GM18861 (cell line): ENCODE measurements around the gene JSRP1.

Experiments used
- ATAC-seq: cut with Tn5 transposase; IDR thresholded peaks from one replicate; pipeline ENCODE4 v1.9.1; 2021; ENCODE audit not compliant: unreplicated experiment

JSRP1 gene

DNA sequence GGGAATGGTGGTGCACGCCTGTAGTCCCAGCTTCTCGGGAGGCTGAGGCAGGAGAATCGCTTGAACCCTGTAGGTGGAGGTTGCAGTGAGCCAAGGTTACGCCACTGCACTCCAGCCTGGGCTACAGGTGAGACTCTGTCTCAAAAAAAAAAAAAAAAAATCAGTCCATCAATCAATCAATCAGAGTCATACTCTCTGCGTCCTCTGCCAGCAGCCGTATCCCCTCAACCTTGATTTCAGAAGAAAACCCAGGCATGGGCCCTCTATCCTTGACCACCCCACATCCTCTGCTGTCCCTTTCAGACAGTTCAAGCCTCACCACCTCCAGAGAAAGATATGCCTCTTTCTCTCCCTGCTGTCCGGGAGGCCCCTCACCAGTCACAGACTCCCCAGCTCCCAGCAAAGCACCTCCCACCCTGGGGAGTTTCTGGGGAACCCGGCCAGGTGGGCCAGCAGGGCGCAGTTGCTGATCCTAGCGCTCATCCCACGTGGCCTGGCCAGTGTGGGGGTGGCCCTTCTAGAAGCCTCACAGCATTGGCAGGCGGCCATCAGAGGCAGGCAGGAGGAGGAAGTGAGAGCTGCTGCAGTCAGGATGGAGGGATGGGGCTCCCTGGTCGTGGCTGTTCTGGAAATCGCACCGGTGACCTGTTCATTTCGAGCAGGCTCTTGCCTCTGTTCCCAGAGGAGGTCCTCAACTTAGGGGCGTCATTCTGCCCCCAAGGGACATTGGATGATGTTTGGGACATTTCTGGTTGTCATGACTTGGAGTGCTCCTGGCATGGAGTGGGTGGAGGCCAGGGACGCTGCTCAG, 10.2 kb upstream of the JSRP1 start:
- no peak for ATAC-seq

DNA sequence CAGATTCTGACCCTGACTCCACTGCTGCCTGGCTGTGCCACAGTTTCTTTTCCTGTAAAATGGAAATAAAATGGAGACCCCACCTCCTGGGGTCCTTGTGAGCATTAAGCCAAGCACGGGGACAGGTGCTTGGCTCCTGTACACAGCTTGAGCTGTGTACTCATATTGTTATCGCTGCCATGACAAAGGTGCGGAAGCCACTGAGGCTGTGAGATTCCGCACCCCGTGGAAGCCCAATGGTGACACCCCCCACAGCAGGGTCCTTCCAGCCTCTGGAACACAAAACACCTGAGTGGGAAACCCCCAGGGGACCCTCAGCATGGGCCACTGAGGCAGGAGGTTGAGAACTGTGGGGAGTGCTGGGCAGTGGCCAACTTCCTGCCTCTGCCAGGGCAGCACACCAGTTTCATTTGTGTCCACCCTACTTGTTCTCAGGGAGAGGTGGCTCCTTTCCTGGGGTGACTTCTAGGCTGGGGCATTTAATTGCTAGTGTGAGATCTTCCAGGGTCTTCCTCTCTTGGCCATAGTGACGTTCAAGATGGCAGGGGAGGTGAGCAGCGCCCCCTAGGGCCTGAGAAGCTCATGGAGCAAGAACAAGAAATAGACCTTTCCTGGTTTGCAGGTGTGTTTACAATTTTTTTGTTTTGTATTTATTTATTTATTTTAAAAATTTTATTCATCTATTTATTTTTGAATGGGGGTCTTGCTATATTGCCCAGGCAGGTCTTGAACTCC, 5.4 kb upstream of the JSRP1 start:
- ATAC-seq, result no peak

DNA sequence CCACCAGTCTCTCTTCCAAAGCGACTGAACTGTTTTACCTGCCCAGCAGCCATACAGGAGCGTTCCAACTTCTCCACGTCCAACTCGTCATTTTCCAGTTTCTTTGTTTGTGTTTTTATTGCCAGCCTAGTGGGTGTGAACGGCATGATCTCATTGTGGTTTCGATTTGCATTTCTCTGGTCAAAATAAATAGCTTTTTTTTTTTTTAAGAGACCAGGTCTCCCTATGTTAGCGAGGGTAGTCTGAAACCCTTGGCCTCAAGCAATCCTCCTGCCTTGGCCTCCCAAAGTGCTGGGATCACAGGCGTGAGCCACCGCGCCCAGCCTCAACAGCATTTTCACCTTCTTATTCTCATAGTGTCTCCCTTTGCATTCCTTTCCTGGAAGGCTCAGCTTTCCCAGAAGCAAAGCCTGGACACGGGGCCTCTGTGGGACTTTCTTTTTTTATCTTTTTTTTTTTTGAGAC, 4.2 kb upstream of the JSRP1 start:
- ATAC-seq, result no peak

DNA sequence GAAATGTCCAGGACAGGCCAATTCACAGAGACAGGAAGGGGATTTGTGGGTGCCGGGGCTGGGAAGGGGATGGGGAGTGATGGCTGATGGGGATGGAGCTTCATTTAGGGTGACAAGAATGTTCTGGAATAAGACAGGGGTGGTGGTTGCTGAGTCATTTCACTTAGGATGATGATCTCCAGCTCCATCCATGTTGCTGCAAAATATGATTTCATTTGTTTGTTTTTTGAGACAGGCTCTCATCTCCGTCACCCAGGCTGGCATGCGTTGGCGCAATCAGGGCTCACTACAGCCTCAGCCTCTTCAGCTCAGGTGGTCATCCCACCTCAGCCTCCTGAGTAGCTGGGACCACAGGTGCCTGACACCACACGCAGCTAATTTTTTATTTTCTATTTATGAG, 3.1 kb upstream of the JSRP1 start:
- no peak for ATAC-seq

DNA sequence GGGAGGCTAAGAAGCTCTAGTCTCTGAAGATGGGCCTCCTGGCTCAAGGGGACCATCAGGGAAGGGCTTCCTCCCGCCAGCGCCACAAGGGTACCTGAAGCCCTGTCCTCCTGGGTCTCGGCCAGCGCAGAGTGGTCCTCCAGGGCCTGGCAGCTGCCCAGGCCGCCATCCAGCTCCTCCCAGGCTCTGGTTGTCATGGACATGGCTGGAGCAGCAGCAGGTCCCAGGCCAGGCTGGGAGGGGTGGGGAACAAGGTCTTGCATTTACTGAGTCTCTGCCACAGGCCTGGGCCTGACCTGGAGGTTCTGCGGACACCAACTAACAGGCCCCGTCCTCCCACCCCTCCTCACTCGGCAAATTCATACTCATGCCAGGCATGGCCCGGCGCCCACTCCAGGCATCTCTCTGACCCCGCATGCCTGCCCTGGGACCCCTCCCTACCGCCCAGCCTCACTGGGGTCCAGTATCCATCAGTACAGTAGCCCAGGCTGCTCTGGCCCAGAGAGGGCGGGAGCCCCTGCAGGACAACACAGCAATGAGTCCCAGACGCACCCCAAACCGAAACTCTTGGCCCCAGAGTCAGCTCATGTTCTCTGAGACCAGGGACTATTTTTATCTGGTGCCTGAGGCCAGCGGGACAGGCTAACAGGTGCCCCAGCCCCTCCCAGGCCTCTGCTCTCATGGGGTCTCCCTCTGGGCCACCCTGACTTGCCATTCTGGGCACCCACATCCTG, 938 bp downstream of the JSRP1 start:
- ATAC-seq, result no peak

DNA sequence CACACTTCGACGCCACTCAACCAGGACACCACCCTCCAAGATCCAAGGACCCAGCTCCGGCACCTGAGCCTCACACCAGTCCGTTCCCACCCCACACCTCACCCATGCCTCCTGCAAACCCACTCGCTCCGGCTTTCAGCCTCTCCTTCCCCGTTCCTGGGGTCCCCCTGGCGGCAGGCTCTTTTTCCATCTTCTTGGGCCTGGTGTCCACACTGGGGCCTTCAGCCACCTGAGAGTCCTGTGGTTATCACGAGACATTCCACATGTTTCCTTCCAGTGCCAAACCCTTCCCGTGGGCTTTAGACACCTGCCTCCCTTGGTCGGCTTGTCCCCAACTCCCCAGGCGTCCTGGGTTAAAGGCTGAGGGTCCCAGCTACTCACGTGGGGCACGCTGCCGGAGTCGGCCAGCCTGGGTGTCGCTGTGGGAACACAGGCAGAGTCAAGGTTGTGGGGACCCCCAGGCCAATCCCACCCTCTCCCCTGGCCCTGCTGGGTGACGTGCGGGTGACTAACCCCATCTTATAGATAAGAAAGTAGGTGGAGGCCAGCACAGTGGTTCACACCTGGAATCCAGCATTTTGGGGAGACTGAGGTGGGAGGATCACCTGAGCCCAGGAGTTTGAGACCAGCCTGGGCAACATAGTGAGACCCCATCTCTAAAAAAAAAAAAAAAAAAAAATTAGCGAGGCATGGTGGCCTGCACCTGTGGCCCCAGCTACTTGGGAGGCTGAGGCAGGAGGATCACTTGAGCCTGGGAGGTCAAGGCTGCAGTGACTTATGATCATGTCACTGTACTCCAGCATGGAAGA, 1.9 kb downstream of the JSRP1 start:
- ATAC-seq, result no peak

DNA sequence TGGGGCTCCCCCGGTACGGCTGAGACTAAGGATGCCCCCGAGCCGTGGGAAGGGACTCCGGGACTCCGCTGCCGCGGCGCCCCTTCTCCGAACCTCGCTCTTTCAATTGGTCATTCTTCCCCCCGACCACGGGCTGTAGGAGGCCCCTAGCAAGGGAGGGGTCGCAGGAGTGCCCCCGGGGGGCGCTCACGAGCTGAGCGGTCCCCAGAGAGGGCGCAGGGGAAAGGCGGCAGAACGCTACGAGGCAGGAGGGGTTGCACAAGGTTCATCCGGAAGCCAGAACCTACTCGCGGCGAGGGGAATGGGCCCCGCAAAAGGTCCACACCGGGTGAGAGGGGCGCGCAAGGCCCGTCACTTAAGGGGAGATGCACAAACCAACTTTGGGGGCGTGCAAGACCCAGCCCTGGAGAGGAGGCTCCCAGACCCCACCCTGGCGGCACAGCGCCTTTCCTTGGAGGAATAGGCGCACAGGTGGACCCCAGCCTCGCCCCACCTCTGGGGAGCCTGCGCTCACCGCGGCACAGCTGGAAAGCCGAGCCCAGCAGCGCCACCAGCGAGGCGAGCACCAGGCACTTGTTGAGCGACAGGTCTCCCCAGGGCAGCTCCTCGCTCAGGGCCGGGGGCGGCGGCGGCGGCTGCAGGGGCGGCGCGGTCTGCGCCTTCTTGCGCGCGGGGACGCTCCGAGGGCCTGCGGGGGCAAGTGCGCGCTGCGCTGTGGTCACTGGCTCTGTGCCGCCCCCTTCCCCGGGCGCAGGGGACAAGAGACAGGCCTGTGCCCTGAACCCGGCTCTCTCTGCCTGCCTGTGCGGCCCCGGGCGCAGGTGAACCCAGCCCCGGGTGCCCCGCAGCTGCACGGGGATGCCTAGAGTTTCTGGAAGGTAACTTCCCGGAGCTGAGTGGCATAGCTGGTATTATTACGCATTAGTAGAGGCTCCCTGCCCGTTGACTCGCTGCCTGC, 2.8 kb downstream of the JSRP1 start:
- no peak for ATAC-seq

DNA sequence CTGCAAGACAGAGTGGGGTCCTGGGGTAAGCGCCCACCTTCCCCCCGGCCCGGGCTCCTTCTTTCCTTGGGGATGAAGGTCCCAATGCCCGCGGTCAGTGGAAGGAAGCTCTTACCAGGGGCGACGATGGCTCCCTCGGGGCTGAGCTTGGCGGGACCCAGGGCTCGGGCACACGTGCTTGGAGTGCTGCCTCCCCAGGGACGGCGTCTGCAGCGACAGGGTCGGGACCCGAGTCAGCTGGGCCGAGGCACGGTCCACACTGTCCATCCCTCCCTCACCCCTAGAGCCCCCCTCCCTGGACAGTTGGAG, 3.5 kb downstream of the JSRP1 start:
- no peak for ATAC-seq

DNA sequence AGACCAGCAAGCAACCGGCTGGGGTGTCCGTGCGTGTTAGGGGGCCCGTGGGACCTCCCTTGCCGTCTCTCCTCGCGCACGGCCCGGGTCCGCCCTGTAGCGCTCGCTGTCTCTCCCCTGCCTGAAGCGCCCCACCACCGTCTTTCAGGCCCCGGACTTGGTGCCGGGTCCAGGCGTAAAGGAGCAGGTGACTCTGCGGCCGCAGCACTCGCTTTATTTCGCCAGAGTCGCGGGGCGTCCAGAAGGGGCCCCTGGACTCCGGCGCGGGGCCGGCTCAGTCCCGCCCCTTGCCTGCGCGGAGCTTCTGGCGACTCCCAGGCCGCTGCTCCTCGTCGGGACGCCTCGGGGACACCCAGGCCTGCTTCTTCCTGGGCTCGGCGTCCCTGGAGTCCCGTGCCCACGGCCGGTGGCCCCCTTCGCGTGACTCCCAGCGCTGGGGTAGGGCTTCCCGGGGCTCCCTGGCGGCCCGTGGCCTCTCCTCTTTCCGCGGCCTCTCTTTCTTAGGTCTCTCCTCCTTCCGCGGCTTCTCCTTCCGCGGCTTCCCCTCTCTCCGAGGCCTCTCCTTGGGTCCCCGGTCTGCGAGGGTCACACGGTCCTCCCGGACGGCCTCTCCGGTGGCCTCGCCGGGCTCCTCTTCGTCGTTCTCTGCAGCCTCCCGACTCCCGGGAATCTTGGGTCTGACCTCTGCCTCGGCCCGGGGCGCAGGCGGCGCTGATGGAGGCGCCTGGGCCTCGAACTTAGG, 4.0 kb downstream of the JSRP1 start:
- no peak for ATAC-seq

DNA sequence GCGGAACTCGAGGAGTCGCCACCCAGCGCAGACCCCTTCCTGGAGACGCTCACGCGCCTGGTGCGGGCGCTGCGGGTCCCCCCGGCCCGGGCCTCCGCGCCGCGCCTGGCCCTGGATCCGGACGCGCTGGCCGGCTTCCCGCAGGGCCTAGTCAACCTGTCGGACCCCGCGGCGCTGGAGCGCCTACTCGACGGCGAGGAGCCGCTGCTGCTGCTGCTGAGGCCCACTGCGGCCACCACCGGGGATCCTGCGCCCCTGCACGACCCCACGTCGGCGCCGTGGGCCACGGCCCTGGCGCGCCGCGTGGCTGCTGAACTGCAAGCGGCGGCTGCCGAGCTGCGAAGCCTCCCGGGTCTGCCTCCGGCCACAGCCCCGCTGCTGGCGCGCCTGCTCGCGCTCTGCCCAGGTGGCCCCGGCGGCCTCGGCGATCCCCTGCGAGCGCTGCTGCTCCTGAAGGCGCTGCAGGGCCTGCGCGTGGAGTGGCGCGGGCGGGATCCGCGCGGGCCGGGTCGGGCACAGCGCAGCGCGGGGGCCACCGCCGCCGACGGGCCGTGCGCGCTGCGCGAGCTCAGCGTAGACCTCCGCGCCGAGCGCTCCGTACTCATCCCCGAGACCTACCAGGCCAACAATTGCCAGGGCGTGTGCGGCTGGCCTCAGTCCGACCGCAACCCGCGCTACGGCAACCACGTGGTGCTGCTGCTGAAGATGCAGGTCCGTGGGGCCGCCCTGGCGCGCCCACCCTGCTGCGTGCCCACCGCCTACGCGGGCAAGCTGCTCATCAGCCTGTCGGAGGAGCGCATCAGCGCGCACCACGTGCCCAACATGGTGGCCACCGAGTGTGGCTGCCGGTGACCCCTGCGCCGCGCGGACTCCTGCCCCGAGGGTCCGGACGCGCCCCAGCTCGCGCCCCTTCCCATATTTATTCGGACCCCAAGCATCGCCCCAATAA, 4.8 kb downstream of the JSRP1 start:
- no peak for ATAC-seq

DNA sequence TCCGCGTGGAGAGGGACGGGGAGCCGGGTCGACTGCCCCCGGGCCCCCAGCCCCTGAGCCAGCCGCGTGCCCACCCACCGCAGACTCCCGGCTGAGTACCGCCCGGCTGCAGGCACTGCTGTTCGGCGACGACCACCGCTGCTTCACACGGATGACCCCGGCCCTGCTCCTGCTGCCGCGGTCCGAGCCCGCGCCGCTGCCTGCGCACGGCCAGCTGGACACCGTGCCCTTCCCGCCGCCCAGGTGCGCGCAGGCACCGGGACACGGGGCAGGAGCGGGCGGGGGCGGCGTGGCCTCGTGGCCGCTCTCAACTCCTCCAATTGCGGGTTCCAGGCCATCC, 5.5 kb downstream of the JSRP1 start:
- ATAC-seq, result no peak

DNA sequence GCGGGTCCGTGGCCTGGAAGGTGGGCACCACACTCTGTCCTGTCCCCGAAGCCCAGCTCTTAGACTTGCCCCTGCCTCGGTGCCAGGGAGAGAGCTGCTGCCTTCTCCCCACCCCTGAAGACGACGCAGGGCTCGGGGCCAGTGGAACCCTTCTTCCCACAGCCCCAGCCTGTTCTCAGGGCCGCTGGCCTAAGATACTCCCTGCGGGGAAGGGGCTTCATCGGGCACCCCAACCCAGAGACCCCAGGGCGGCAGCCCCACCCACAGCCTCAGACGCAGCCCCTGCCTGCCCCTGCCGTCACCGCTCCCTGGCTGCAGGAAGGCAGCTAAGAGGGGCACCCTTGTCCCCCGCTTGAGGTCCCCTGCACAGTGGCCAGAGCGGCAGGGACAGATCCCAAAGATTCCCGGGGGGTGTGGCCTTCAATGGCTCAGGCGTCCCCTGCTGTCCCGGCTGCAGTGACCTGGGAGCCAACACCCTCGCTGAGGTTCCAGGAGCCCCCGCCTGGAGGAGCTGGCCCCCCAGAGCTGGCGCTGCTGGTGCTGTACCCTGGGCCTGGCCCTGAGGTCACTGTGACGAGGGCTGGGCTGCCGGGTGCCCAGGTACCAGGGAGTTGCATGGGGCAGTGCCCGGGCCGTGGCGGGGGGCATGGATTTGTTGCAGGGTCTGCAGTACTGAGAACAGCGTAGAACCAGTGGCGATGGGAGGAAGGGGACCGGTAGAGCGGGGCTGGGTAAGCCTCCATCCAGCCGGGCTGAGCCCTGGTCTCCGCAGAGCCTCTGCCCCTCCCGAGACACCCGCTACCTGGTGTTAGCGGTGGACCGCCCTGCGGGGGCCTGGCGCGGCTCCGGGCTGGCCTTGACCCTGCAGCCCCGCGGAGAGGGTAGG, 6.1 kb downstream of the JSRP1 start:
- ATAC-seq, result no peak

DNA sequence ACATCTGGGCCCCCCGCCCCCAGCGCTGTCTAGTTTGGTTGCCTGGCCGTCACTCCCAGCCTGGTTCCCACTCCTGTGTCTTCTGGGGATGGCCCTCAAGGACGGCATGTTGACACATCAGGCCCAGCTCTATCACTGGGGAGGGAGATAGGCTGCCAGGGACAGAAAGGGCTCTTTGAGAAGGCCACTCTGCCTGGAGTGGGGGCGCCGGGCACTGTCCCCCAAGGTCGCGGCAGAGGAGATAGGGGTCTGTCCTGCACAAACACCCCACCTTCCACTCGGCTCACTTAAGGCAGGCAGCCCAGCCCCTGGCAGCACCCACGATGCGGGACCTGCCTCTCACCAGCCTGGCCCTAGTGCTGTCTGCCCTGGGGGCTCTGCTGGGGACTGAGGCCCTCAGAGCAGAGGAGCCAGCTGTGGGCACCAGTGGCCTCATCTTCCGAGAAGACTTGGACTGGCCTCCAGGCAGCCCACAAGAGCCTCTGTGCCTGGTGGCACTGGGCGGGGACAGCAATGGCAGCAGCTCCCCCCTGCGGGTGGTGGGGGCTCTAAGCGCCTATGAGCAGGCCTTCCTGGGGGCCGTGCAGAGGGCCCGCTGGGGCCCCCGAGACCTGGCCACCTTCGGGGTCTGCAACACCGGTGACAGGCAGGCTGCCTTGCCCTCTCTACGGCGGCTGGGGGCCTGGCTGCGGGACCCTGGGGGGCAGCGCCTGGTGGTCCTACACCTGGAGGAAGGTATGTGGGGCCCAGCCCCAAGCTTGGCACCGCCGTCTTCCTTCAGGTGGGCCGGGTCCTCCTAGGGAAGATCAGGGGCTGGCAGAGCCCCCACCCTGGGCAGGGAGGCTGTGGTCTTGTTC, 7.0 kb downstream of the JSRP1 start, which contains the start of gene AMH:
Gene AMH, plus strand, starts transcription at position 314 of the 857 bp plus-strand sequence. Its CDS starts 10 bp downstream, at position 324.
- ATAC-seq, result no peak

DNA sequence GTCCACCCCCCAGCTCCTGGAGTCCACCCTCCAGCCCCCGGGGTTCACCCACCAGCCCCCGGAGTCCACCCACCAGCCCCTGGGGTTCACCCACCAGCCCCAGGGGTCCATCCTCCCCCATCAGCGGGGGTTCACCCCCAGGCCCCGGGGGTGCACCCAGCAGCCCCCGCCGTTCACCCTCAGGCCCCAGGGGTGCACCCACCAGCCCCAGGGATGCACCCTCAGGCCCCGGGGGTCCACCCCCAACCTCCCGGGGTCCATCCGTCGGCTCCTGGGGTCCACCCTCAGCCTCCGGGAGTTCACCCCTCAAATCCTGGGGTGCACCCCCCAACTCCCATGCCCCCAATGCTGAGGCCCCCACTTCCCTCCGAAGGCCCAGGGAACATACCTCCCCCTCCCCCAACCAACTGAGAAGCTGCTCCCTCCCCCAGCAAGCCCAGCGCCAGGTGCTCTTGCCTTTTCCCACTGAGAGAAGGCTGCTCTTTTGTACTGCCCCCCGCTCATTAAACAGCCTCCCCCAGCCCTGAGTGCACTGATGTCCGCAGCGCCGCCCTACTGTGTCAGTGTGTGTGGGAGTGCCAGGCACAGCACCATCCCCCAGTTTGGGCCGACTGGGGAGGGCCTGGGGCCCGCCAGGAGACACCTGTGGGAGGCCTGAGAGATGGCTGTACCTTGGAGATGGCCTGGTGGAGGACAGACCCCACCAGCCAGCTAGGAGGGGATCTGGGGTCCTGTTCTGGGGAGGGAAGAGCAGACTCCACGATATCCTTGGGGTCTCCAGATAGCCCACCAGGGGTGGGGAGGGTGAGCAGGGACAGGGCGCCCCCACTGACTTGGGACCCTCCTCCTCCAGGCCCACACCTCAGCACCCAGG, 7.8 kb downstream of the JSRP1 start:
- ATAC-seq, result no peak

DNA sequence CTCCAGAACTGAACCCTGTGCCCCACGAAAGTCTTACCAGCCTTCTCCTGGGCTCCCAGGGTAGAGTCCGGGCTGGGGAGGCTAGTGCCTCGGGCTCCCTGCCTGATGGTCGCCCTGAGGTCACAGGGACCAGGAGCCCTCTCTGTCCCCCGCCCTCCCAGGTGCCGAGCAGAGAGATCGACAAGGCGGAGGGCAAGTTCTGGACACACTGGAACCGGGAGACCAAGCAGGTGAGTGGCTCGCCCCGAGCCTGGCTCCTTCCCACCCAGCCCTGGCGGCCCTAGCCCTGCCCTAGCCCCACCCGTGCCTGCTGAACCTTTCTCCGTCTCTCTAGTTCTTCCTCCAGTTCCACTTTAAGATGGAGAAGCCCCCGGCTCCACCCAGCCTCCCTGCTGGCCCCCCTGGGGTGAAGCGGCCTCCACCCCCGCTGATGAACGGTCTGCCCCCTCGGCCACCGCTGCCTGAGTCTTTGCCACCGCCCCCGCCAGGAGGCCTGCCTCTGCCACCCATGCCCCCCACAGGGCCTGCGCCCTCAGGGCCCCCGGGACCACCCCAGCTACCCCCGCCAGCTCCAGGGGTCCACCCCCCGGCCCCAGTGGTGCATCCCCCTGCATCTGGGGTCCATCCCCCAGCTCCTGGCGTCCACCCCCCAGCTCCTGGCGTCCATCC, 8.7 kb downstream of the JSRP1 start:
- ATAC-seq, result no peak
